Nasal cavity respiratory epithelium epithelial cell of viscerocranial mucosa (primary cell): ENCODE measurements around the gene OR6T1. TPM values are rescaled to one million over a fixed set of nuclear protein-coding genes. Genes with fewer than 3 reads are reported as not detected.

Experiments used
- total RNA-seq: library from RNA; depleted of rRNA; stranded (reverse); fragments of >200 nt; gene quantifications from 2 replicates; pipeline ENCODE4 v1.2.3, GENCODE V29; 2014

The OR6T1 gene, protein sequence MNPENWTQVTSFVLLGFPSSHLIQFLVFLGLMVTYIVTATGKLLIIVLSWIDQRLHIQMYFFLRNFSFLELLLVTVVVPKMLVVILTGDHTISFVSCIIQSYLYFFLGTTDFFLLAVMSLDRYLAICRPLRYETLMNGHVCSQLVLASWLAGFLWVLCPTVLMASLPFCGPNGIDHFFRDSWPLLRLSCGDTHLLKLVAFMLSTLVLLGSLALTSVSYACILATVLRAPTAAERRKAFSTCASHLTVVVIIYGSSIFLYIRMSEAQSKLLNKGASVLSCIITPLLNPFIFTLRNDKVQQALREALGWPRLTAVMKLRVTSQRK
- total RNA-seq: under 0.01 TPM in 1 of 2 replicates, not detected in the other

DNA sequence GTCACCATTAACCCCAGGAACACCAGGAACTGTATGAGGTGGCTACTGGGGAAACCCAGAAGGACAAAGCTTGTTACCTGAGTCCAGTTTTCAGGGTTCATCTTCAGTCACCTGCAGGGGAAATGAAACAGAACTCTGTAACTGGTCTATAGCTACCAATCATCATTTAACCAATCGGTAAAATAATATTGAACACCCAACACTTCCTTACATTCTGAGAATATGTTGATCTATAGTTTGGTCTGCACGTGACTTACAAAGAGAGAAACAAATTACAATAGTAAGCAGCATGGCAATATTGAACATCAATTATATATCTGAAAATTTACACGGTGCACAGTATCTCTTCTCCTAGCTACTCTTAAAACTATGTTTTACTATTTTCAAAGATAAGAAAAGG, at the start of gene OR6T1:
OR6T1 (minus strand) TSS at position 101 of the 400 bp plus-strand sequence; CDS start at position 101, 0 bp downstream.

GRCh38 chr11:123977731-123978347, 34.2 kb upstream of the OR6T1 start, which contains the start of gene OR10S1:
Gene OR10S1 (minus strand): TSS chr11:123977781. CDS start chr11:123977664, 117 bp downstream.

GRCh38 chr11:123939317-123939716, 4.3 kb downstream of the OR6T1 start, which contains the start of gene OR4D5:
Gene OR4D5 (plus strand): TSS chr11:123939617. CDS start chr11:123939617, 0 bp downstream.

GRCh38 chr11:123901867-123902266, 41.8 kb downstream of the OR6T1 start, which contains the start of gene OR8D4:
Gene OR8D4 (plus strand): TSS chr11:123902167. CDS start chr11:123906432, 4,265 bp downstream.

Other genes with a start within 250 kb of the OR6T1 start
- 18.1 and 20.8 TPM in 2 replicates for gene ZNF202, start 202.2 kb downstream of the OR6T1 start, total RNA-seq
- gene OR6X1, start 189.3 kb downstream of the OR6T1 start, total RNA-seq: not detected in 2 replicates
- not detected in 2 replicates for gene OR6M1, start 137.5 kb downstream of the OR6T1 start, total RNA-seq
- not detected in 2 replicates for gene TMEM225, start 58.2 kb downstream of the OR6T1 start, total RNA-seq
- not detected in 2 replicates for gene OR8D4, start 41.7 kb downstream of the OR6T1 start, total RNA-seq
- gene OR4D5, start 4.2 kb downstream of the OR6T1 start, total RNA-seq: not detected in 2 replicates
- not detected in 2 replicates for gene OR10S1, start 33.9 kb upstream of the OR6T1 start, total RNA-seq
- not detected in 2 replicates for gene OR10G6, start 51.3 kb upstream of the OR6T1 start, total RNA-seq
- not detected in 2 replicates for gene OR10G4, start 69.2 kb upstream of the OR6T1 start, total RNA-seq
- gene OR10G9, start 79.2 kb upstream of the OR6T1 start, total RNA-seq: not detected in 2 replicates
- not detected in 2 replicates for gene OR10G8, start 83.0 kb upstream of the OR6T1 start, total RNA-seq
- gene OR10G7, start 97.5 kb upstream of the OR6T1 start, total RNA-seq: not detected in 2 replicates
- 16.7 and 40.6 TPM in 2 replicates for gene VWA5A, start 171.6 kb upstream of the OR6T1 start, total RNA-seq
- not detected in 2 replicates for gene OR10D3, start 239.5 kb upstream of the OR6T1 start, total RNA-seq